ENCODE measurements around the gene FBXO8.

- TF ChIP-seq CTCF (IDR thresholded peaks at IDR 0.05; ENCODE audit: low read depth, low read length): no peak
- TF ChIP-seq POLR2A (IDR thresholded peaks at IDR 0.05; ENCODE audit: extremely low read depth, insufficient read length): no peak
- no peak for TF ChIP-seq MAX (IDR thresholded peaks at IDR 0.05; ENCODE audit: low read depth, low read length)
These were observed 8.4 kb downstream of the FBXO8 start for GRCh38 chr4:174275101-174275500.

Measured in NB4 (cell line).